Lung (tissue), 12 donors: ENCODE results near the gene DEDD2. TPM values are rescaled to one million over a fixed set of nuclear protein-coding genes. Genes with fewer than 3 reads are reported as not detected.

Source experiments
- ATAC-seq: fragments of 200-7000 bp; cut with Tn5 transposase; one replicate; pipeline ENCODE4 v1.9.1; 2020; ENCODE audit warnings: moderate number of reproducible peaks; ENCODE audit not compliant: insufficient read depth, low FRiP score
- DNase-seq, 3 donors: peaks; one replicate each; pipeline ENCODE4 v3.0.0-alpha.2; 2013 to 2017
- H3K27ac ChIP-seq, 2 donors: one replicate each; pipeline ENCODE4 v1.5.1; 2013; ENCODE audit warnings: mild to moderate bottlenecking in 2 of 2, moderate library complexity in 2 of 2, control low read depth in 1 of 2, inconsistent platforms in 1 of 2, low read depth in 1 of 2, low read length in 1 of 2
- H3K27me3 ChIP-seq, 3 donors: one replicate each; pipeline ENCODE4 v1.5.1; 2013; ENCODE audit warnings: low read length in 2 of 3; ENCODE audit not compliant: control insufficient read depth in 3 of 3, insufficient read depth in 3 of 3
- H3K36me3 ChIP-seq, 4 donors: one replicate each; pipeline ENCODE4 v1.5.1; 2013; ENCODE audit warnings: low read length in 4 of 4, mild to moderate bottlenecking in 1 of 4, moderate library complexity in 1 of 4; ENCODE audit not compliant: control insufficient read depth in 4 of 4, insufficient read depth in 4 of 4
- H3K4me1 ChIP-seq, 5 donors: one replicate each; pipeline ENCODE4 v1.5.1; 2013; ENCODE audit warnings: low read length in 5 of 5, mild to moderate bottlenecking in 2 of 5, moderate library complexity in 1 of 5; ENCODE audit not compliant: control insufficient read depth in 5 of 5, insufficient read depth in 5 of 5
- H3K4me3 ChIP-seq: one replicate; pipeline ENCODE4 v1.5.1; 2013; ENCODE audit warnings: mild to moderate bottlenecking, control low read depth, moderate library complexity
- H3K9ac ChIP-seq, 2 donors: one replicate each; pipeline ENCODE4 v1.5.1; 2013; ENCODE audit warnings: low read length in 2 of 2, control low read depth in 1 of 2; ENCODE audit not compliant: insufficient read depth in 1 of 2
- H3K9me3 ChIP-seq, 4 donors: one replicate each; pipeline ENCODE4 v1.5.1; 2013; ENCODE audit warnings: low read length in 3 of 4, mild to moderate bottlenecking in 1 of 4, moderate library complexity in 1 of 4; ENCODE audit not compliant: control insufficient read depth in 4 of 4, insufficient read depth in 3 of 4
- CTCF ChIP-seq: IDR thresholded peaks from 2 replicates; pipeline ENCODE4 v1.5.1; 2012; ENCODE audit warnings: mild to moderate bottlenecking; ENCODE audit errors: control extremely low read depth, extremely low read depth
- WGBS, 2 donors: extraction: QIAGEN DNeasy Blood & Tissue Kit; methylation state at CpG; one replicate each; pipeline ENCODE4 v1.1.7; 2013; 5-methylcytosine and 5-hydroxymethylcytosine counted together
- polyA plus RNA-seq, 2 donors: library from polyadenylated mRNA; stranded (reverse); fragments of 200-250 nt; gene quantifications; one replicate each; pipeline ENCODE4 v1.2.1, GENCODE V29; 2013
- total RNA-seq, 2 donors: library from RNA; depleted of rRNA in 1 of 2; stranded (reverse); fragments of >200 nt in 1 of 2; gene quantifications; one replicate each; pipeline ENCODE4 v1.2.1, GENCODE V29; 2014 to 2021
- donor health status: control.
- donor health status: control.
- donor health status: Bipolar disorder and iron deficiency.
- donor health status: healthy.
- donor health status: DM: yes; HTN: yes; CAD: no.

Gene DEDD2
- total and polyA plus RNA-seq, 4 donors = 31.4 to 60.8 (median 36.7) TPM

- TF ChIP-seq CTCF = no peak
- Histone ChIP-seq H3K27ac (peak overlapping the region; percentile 98 to 99), H3K36me3 (peaks cover 5 to 17% (median 11%) of the 10 kb centered on the region in 4 donors), H3K4me1 (peaks cover 12 to 38% (median 19%) of the 10 kb centered on the region in 5 donors), H3K27me3 (no peaks in the 10 kb centered on the region), H3K4me3 (peak overlapping the region; percentile 73), H3K9ac (peak overlapping the region; percentile 67 to 82), H3K9me3 (no peaks in the 10 kb centered on the region)
- ATAC-seq (peak; percentile 10), DNase-seq (peak; percentile 79 to 87 (median 80))
- WGBS, 2 donors = 1% methylated on average over 42 to 69 of the region's 71 CpGs
These were observed 36.0 kb upstream of the DEDD2 start for GRCh38 chr19:42253245-42254088.

DNA sequence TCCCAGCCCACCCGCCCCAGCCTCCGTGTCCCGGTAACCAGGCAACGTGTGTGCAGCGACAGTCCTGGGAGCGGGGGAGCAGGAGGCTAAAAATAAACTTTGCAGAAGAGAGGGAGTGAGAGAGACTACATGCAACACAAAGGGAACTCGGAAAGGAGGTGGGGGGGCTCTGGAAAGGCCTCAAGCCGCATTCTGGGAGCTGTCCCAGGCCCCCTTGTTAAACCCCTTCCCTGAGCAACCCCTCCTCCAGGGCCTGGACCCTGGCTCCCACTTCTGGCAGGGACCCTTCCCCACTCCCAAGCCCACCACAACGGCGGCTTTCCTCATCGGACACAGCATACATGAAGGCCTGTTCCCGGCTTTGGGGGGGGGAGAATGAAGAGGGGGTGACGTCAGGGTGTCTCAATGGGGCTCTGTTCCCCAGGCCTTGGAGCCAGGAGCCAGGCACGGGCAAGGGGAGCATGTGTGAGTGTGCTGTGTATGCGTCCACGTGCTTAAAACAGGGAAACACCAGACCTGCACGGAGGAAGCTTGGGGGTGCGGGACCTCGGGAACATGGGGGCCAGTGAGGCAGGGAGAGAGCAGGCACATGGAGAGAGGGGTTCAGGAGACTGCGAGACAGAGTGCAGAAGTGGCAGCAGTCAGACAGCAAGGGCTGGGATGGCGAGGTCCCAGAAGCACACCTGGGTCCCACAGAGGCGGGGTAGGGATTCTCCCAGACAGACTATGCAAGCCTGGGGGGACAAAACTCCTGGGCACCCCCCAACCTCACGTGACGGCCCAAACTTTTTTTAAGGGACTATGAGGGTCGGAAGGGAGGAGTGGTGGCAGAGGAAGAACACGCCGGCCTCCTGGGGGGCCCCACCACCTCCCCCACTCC lies 35.1 kb upstream of the DEDD2 start:
- peak overlapping the region; percentile 67 to 82 for H3K9ac ChIP-seq
- H3K27me3 ChIP-seq = no peaks in the 10 kb centered on the region
- H3K4me3 ChIP-seq = peak overlapping the region; percentile 66
- no peaks in the 10 kb centered on the region for H3K9me3 ChIP-seq
- DNase-seq (peak; percentile 76 to 85 (median 79)), ATAC-seq (no peak)
- peaks cover 12 to 38% (median 19%) of the 10 kb centered on the region in 5 donors for H3K4me1 ChIP-seq
- peak overlapping the region; percentile 83 to 89 for H3K27ac ChIP-seq
- H3K36me3 ChIP-seq = peaks cover 5 to 19% (median 11%) of the 10 kb centered on the region in 4 donors
- WGBS, 2 donors = 6 to 7% methylated on average over 25 to 27 of the region's 27 CpGs
- no peak for TF ChIP-seq CTCF

DNA sequence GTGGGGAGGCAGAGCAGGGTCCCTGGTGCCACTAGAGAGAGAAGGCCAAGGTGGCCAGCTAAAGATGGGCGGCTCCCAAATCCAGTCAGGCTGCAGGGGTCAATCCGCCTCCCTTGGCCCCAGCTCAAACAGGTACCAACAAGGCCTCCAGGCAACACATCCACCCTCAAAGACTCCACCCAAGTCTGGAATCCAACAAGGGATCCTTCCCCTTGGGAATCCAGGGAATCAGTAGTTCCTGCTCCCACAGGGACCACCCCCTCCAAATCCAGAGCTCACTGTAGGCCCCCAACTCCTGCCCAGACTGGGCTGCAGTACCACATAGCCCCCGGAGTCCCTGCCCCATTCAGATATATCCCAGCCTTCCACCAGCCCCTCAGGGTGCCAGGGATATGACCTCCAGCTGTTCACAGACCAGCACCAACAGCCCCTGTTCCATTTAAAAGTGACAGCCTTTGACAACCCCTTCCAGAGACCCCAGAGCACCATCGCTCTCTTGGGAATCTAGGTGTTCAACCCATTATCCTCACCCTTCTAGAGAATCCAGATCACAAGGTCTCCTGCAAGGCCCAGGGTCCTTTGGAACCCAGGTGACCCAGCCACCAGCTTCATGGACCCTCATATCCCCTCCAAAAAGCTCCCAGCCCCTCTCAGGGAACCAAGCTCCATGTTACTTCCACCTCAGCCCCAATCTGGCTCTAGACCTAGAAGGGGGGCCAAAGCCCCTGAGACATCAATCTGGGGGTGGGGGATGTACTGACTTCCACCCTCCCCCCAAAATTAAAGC lies 34.3 kb upstream of the DEDD2 start:
- H3K4me3 ChIP-seq = no peak overlapping the region
- H3K27ac ChIP-seq = peak overlapping the region; percentile 58 to 89
- no peak for ATAC-seq
- no peak for TF ChIP-seq CTCF
- no peaks in the 10 kb centered on the region for H3K9me3 ChIP-seq
- H3K27me3 ChIP-seq = no peaks in the 10 kb centered on the region
- H3K9ac ChIP-seq = peak overlapping the region; percentile 25 to 68
- H3K4me1 ChIP-seq = peaks cover 12 to 37% (median 19%) of the 10 kb centered on the region in 5 donors
- WGBS, 2 donors = 71% methylated on average over 4 of the region's 4 CpGs
- peaks cover 7 to 19% (median 13%) of the 10 kb centered on the region in 4 donors for H3K36me3 ChIP-seq
- DNase-seq = no peak
